IgD-negative memory B cell (primary cell): Measurements from ENCODE around the gene TMEM208. TPM values are rescaled to one million over a fixed set of nuclear protein-coding genes. Genes with fewer than 3 reads are reported as not detected.
A peak's percentile ranks its signal among the peaks of the same experiment; 100 is the strongest.

ENCODE experiments used
- H3K27ac Mint-ChIP-seq, 3 donors: one replicate each; pipeline ENCODE4 v1.8.0; 2020 to 2022; ENCODE audit warnings: mild to moderate bottlenecking in 3 of 3, mixed read lengths in 3 of 3, moderate library complexity in 1 of 3
- H3K27me3 Mint-ChIP-seq: one replicate; pipeline ENCODE4 v1.8.0; 2021; ENCODE audit warnings: mixed read lengths
- H3K36me3 Mint-ChIP-seq: one replicate; pipeline ENCODE4 v1.8.0; 2020; ENCODE audit warnings: mild to moderate bottlenecking, mixed read lengths
- H3K4me1 Mint-ChIP-seq, 3 donors: one replicate each; pipeline ENCODE4 v1.8.0; 2020 to 2022; ENCODE audit warnings: mixed read lengths in 3 of 3, mild to moderate bottlenecking in 1 of 3
- H3K4me3 Mint-ChIP-seq, 4 donors: one replicate each; pipeline ENCODE4 v1.8.0; 2020 to 2022; ENCODE audit warnings: mild to moderate bottlenecking in 4 of 4, mixed read lengths in 4 of 4, moderate library complexity in 3 of 4
- H3K9me3 Mint-ChIP-seq, 3 donors: one replicate each; pipeline ENCODE4 v1.8.0; 2020 to 2021; ENCODE audit warnings: mixed read lengths in 3 of 3, mild to moderate bottlenecking in 1 of 3
- polyA plus RNA-seq: library from polyadenylated mRNA; unstranded; fragments of 300-500 nt; fragmentation: Illumina TruSeq; gene quantifications from one replicate; pipeline ENCODE4 v1.2.3, GENCODE V29; 2021

TMEM208 gene
- 64.2 TPM for polyA plus RNA-seq

DNA sequence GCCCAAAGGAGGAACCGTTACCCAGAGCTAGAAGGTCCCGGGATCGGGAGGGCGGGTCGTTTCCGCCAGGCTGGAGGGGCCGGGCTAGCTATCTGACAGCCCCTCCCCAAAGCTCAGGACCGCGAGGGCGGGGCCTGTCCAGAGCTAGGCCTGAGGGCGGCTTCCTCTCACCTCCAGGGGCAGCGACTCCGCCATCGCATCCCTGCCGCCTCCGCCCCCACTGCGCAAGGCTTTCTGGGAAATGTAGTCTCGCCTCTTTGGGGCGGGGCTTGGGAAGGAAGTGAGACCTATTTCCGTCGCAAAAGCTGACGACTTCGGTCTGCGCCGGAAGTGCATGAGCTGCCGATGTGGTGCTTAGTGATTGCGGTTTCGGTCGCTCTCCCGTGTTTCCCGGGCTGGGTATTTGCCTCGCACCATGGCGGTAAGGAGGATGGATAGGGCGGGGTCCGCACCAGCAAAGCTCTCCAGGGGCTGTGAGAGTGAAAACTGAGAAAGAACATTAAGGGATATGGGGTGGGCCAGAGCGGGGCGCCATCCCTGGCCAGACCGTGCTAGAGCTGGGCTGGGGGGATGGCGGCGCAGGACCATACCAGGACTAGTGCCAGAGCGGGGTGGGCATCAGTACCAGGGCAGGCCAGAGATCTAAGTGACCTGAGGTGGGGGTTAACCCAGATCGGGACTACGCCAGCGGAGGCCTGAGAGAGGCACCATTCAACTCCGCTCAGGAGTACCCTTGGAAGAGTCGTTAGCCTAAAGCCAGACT lies at the start of gene TMEM208:
Gene TMEM208, plus strand, starts transcription at position 327 of the 763 bp plus-strand sequence. Its CDS starts 89 bp downstream, at position 416.
- Mint-ChIP-seq H3K27me3 (no peaks in the 10 kb centered on the region), H3K4me1 (peaks cover 5 to 18% (median 13%) of the 10 kb centered on the region in 3 donors), H3K4me3 (peak within 1 kb of the TSS; percentile 94 to 100 (median 97)), H3K36me3 (peaks cover 6% of the 10 kb centered on the region), H3K27ac (peak within 1 kb of the TSS; percentile 81 to 97 (median 84)), H3K9me3 (no peaks in the 10 kb centered on the region)

GRCh38 chr16:67177743-67178699 lies 48.9 kb upstream of the TMEM208 start:
- Mint-ChIP-seq H3K36me3 (peaks cover 1% of the 10 kb centered on the region), H3K4me1 (peaks cover 10 to 15% (median 11%) of the 10 kb centered on the region in 3 donors), H3K4me3 (peak overlapping the region; percentile 63 to 93 (median 75)), H3K27me3 (peaks cover 25% of the 10 kb centered on the region), H3K9me3 (no peaks in the 10 kb centered on the region), H3K27ac (peak overlapping the region in 2 of 3 donors; percentile 27 to 70)

- H3K4me3 Mint-ChIP-seq: no peak overlapping the region
- peaks cover 0 to 5% (median 1%) of the 10 kb centered on the region in 3 donors for H3K4me1 Mint-ChIP-seq
- no peak overlapping the region for H3K27ac Mint-ChIP-seq
Observed at GRCh38 chr16:67179421-67180080, 47.4 kb upstream of the TMEM208 start.

DNA sequence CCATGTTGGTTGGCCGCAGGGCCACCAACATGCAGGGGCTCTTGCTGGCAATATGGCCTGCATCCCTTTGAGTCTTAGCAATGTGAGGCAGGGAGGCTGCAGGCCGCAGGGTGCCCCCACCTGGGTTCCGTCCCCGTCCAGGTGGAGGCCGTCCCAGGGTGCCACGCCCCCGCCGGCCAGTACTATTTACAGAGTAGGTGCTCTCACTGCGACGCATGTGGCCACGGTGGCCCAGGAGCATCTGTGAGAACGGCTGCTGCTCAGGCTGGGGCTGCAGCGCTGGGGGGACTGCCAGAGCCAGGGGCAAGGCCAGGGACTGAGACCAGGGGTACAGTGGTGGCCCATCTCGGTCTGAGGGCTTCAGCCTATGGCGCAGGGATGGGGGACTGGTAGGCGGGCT lies 46.8 kb upstream of the TMEM208 start:
- H3K27me3 Mint-ChIP-seq: peaks cover 15% of the 10 kb centered on the region
- no peak overlapping the region for H3K27ac Mint-ChIP-seq

More at GRCh38 chr16:67179421-67180080, 47.4 kb upstream of the TMEM208 start:
- Mint-ChIP-seq H3K9me3 (no peaks in the 10 kb centered on the region), H3K27me3 (peaks cover 13% of the 10 kb centered on the region), H3K36me3 (no peaks in the 10 kb centered on the region)

GRCh38 chr16:67181346-67181745 lies 45.6 kb upstream of the TMEM208 start:
- Mint-ChIP-seq H3K9me3 (no peaks in the 10 kb centered on the region), H3K4me3 (no peak overlapping the region), H3K27me3 (peaks cover 15% of the 10 kb centered on the region), H3K27ac (no peak overlapping the region), H3K4me1 (peaks cover 8 to 12% (median 10%) of the 10 kb centered on the region in 3 donors), H3K36me3 (no peaks in the 10 kb centered on the region)

More for the DNA sequence above, 46.8 kb upstream of the TMEM208 start:
- Mint-ChIP-seq H3K4me3 (no peak overlapping the region), H3K4me1 (peaks cover 1 to 6% (median 5%) of the 10 kb centered on the region in 3 donors), H3K36me3 (no peaks in the 10 kb centered on the region), H3K9me3 (no peaks in the 10 kb centered on the region)

DNA sequence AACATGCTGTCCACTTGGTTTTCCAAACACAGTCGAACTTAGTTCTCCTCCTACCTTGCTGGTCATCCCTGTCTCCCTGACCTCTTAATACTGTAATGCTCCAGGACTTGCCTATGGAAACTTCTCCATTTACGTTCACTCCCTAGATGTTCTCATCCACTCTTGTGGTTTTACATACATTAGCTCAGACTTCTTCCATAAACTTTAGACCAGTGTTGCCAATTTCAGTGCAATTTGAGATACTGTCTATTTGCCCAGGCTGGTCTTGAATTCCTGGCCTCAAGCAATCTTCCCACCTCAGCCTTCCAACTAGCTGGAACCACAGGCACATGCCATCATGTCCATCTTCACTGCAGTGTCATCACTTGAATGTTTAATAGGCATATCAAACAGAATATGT lies 44.6 kb upstream of the TMEM208 start:
- Mint-ChIP-seq H3K27ac (no peak overlapping the region), H3K36me3 (no peaks in the 10 kb centered on the region), H3K4me1 (peaks cover 8 to 12% (median 10%) of the 10 kb centered on the region in 3 donors), H3K27me3 (peaks cover 18% of the 10 kb centered on the region), H3K9me3 (no peaks in the 10 kb centered on the region), H3K4me3 (no peak overlapping the region)

GRCh38 chr16:67183284-67183626 lies 43.7 kb upstream of the TMEM208 start:
- no peak overlapping the region for H3K27ac Mint-ChIP-seq
- no peak overlapping the region for H3K4me3 Mint-ChIP-seq
- H3K4me1 Mint-ChIP-seq: peaks cover 6 to 11% (median 8%) of the 10 kb centered on the region in 3 donors
- H3K27me3 Mint-ChIP-seq: peaks cover 12% of the 10 kb centered on the region
- H3K9me3 Mint-ChIP-seq: no peaks in the 10 kb centered on the region
- H3K36me3 Mint-ChIP-seq: no peaks in the 10 kb centered on the region

DNA sequence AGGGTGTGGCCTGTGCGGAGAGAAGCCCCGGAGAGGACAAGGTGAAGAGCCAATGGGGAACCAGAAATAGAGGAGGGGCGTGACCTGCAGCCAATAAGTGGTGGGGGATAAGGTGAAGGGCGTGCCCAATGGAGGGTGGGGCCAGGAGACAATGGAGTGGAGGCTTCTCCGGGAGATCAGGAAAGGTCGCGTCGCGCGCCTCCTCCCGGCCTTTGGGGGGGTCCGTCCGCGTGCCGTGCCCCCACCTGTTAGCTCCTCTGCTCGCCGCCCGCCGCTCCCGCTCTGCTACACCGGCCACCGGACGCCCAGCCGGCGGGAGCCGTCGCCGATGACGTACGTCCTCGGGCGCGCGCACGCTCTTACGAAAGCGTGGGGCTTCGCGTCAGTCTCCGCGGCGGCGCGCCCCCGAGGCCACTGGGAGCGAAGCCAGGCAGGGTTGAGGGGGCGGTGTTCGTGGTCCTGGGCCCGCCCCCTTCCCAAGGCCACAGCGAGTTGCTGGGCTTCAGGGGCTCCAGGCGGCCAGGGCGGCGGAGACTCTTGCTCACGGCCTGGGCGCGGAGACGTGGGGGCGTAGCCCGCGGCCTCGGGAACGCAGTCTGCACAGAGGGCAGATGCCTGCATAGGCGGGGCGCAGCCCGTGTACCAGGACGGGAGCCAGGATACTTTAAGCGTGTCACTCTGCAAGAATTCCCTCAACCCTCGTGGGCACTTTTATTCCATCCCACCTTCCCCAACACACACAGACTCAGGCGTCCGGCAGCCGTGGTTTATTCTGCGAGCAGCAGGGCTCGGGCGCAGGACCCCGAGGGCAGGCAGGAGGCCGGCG lies 43.1 kb upstream of the TMEM208 start, which contains the start of gene MATCAP1:
Gene MATCAP1, minus strand, starts transcription at position 337 of the 826 bp plus-strand sequence. CDS start 3,353 bp downstream, outside the sequence.
- no peaks in the 10 kb centered on the region for H3K36me3 Mint-ChIP-seq
- peak within 1 kb of the TSS in 3 of 4 donors; percentile 75 to 95 (median 84) for H3K4me3 Mint-ChIP-seq
- H3K9me3 Mint-ChIP-seq: no peaks in the 10 kb centered on the region
- peaks cover 6 to 11% (median 8%) of the 10 kb centered on the region in 3 donors for H3K4me1 Mint-ChIP-seq
- peaks cover 12% of the 10 kb centered on the region for H3K27me3 Mint-ChIP-seq
- H3K27ac Mint-ChIP-seq: no peak within 1 kb of the TSS

- Mint-ChIP-seq H3K27ac (no peak overlapping the region), H3K36me3 (no peaks in the 10 kb centered on the region), H3K9me3 (no peaks in the 10 kb centered on the region), H3K4me1 (peaks cover 6 to 11% (median 8%) of the 10 kb centered on the region in 3 donors), H3K4me3 (peak overlapping the region in 3 of 4 donors; percentile 75 to 95 (median 84)), H3K27me3 (peaks cover 10% of the 10 kb centered on the region)
Observed at GRCh38 chr16:67184453-67184994, 42.4 kb upstream of the TMEM208 start.

GRCh38 chr16:67184995-67185650 lies 41.8 kb upstream of the TMEM208 start:
- Mint-ChIP-seq H3K27ac (peak overlapping the region; percentile 45 to 95 (median 91)), H3K9me3 (no peaks in the 10 kb centered on the region), H3K4me3 (peak overlapping the region; percentile 82 to 97 (median 90)), H3K27me3 (peaks cover 10% of the 10 kb centered on the region), H3K4me1 (peaks cover 6 to 11% (median 8%) of the 10 kb centered on the region in 3 donors), H3K36me3 (no peaks in the 10 kb centered on the region)

DNA sequence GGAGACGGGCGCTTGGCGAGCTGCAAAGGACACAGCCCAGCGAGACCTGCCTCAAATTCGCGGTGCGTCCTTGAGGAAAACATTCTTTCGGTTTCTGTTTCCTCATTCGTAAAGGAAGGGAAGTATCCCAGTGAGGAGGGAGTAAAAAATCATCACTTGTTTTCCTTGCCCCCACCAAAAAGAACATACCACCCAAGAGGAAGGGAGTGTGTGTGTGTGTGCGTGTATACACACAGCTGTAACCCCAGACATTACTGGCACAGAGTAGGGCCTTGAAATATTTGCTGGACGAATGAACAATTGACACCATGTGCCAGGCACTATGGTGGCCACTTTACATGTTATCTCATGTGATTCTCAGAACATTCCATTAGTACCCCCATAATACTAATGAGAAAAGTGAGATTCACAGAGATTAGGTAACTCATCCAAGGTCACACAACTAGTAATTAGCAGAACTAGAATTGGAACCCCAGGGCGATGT lies 41.2 kb upstream of the TMEM208 start:
- Mint-ChIP-seq H3K27ac (peak overlapping the region; percentile 45 to 95 (median 91)), H3K4me1 (peaks cover 6 to 11% (median 8%) of the 10 kb centered on the region in 3 donors), H3K36me3 (no peaks in the 10 kb centered on the region), H3K27me3 (peaks cover 10% of the 10 kb centered on the region), H3K9me3 (no peaks in the 10 kb centered on the region), H3K4me3 (peak overlapping the region in 3 of 4 donors; percentile 82 to 95 (median 84))

- Mint-ChIP-seq H3K4me3 (peak overlapping the region in 1 of 4 donors; percentile 11), H3K36me3 (no peaks in the 10 kb centered on the region), H3K27ac (no peak overlapping the region), H3K27me3 (peaks cover 10% of the 10 kb centered on the region), H3K9me3 (no peaks in the 10 kb centered on the region), H3K4me1 (peaks cover 7 to 13% (median 11%) of the 10 kb centered on the region in 3 donors)
Observed at GRCh38 chr16:67186550-67186950, 40.4 kb upstream of the TMEM208 start.
